ENCODE data around the gene UTF1. TPM values are rescaled to one million over a fixed set of nuclear protein-coding genes. Genes with fewer than 3 reads are reported as not detected.

UTF1 gene
- total and polyA plus RNA-seq, 2 donors (not counting 1 experiment from before 2014, with no cell fraction given) = 0.10 to 0.25 TPM

- no peaks in the 10 kb centered on the region for H3K27me3 ChIP-seq (replicated peaks in 1 of 4; ENCODE audit: control extremely low read depth in 1 of 4, control insufficient read depth in 3 of 4, insufficient read depth in 4 of 4, low read length in 3 of 4)
- Mint-ChIP-seq H3K4me1 (peaks cover 74% of the 10 kb centered on the region), H3K4me3 (peak overlapping the region; percentile 89), H3K9me3 (ENCODE audit: insufficient read depth) (no peaks in the 10 kb centered on the region), H3K27ac (peak overlapping the region; percentile 93), H3K27me3 (no peaks in the 10 kb centered on the region)
- peak overlapping the region in 4 of 5 experiments; percentile 49 to 79 (median 62) for H3K4me3 ChIP-seq (ENCODE audit: control extremely low read depth in 1 of 5, extremely low read depth in 1 of 5, insufficient read depth in 1 of 5, low read depth in 2 of 5, low read length in 4 of 5)
- ATAC-seq (ENCODE audit: low read depth) = peak; percentile 55
- no peak for TF ChIP-seq EZH2 (IDR thresholded peaks at IDR 0.05; ENCODE audit: borderline replicate concordance, insufficient read depth, low read depth, low read length, poor library complexity, severe bottlenecking)
- TF ChIP-seq, protein P1, sequence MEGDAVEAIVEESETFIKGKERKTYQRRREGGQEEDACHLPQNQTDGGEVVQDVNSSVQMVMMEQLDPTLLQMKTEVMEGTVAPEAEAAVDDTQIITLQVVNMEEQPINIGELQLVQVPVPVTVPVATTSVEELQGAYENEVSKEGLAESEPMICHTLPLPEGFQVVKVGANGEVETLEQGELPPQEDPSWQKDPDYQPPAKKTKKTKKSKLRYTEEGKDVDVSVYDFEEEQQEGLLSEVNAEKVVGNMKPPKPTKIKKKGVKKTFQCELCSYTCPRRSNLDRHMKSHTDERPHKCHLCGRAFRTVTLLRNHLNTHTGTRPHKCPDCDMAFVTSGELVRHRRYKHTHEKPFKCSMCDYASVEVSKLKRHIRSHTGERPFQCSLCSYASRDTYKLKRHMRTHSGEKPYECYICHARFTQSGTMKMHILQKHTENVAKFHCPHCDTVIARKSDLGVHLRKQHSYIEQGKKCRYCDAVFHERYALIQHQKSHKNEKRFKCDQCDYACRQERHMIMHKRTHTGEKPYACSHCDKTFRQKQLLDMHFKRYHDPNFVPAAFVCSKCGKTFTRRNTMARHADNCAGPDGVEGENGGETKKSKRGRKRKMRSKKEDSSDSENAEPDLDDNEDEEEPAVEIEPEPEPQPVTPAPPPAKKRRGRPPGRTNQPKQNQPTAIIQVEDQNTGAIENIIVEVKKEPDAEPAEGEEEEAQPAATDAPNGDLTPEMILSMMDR (IDR thresholded peaks at IDR 0.05) = no peak
- peak overlapping the region; percentile 73 for H2AFZ ChIP-seq (ENCODE audit: insufficient read depth, low read depth, low read length, poor library complexity, severe bottlenecking)
- H3K36me3 ChIP-seq (replicated peaks in 1 of 2; ENCODE audit: control extremely low read depth in 1 of 2, control insufficient read depth in 1 of 2, extremely low read depth in 1 of 2, insufficient read depth in 2 of 2, low read length in 1 of 2) = peaks cover 0 to 12% of the 10 kb centered on the region in 2 experiments
- peak overlapping the region; percentile 91 for H3K4me2 ChIP-seq (replicated peaks; ENCODE audit: low read depth, low read length, poor library complexity, severe bottlenecking)
- no peaks in the 10 kb centered on the region for H3K9me3 ChIP-seq (ENCODE audit: control extremely low read depth in 1 of 3, control insufficient read depth in 2 of 3, insufficient read depth in 1 of 3, low read length in 2 of 3)
- intact Hi-C loops (cut with micrococcal nuclease) = loop anchor here (1.0 to 5.0 kb wide), 5 partner anchors 14 to 929 kb away; partner anchors contain the start of genes ECHS1 and LRRC27
- H3K4me1 ChIP-seq (ENCODE audit: control insufficient read depth in 2 of 2, insufficient read depth in 2 of 2, low read length in 2 of 2) = peaks cover 59 to 78% of the 10 kb centered on the region in 2 donors
- POLR2A ChIA-PET = interaction anchor here (0.6 to 2.2 kb wide), 5 partner anchors 14 to 21 kb away, joined by 3 to 10 read pairs (median 3); no protein-coding TSS in a partner anchor
- peak overlapping the region; percentile 73 to 87 for H3K27ac ChIP-seq (ENCODE audit: low read length in 2 of 2)
- H4K20me1 ChIP-seq (ENCODE audit: control insufficient read depth, insufficient read depth, low read length, poor library complexity, severe bottlenecking) = no peaks in the 10 kb centered on the region
- peak; percentile 88 for DNase-seq
- H3K79me2 ChIP-seq (ENCODE audit: control insufficient read depth, insufficient read depth, low read length) = no peaks in the 10 kb centered on the region
- CTCF ChIA-PET = interaction anchor here (0.9 to 8.9 kb wide), 2 partner anchors 14 to 17 kb away, joined by 3 to 80 read pairs; partner anchors contain the start of gene ADAM8
- WGBS (ENCODE audit: insufficient coverage) = 19% methylated on average over 44 of the region's 50 CpGs
- H3K9ac ChIP-seq (ENCODE audit: low read length) = peak overlapping the region; percentile 88
Observed at GRCh38 chr10:133260895-133261725, 31.1 kb downstream of the UTF1 start.
